Frontal cortex (tissue), 4 donors: ENCODE measurements around the gene SEMA3B. TPM values are rescaled to one million over a fixed set of nuclear protein-coding genes. Genes with fewer than 3 reads are reported as not detected.
"Not testable (repeated sequence)": the region's sequence is repeated elsewhere in the genome, so short reads cannot be mapped to it uniquely, and the experiment has no call there.

ENCODE experiments used
- DNase-seq, 2 donors: peaks; one replicate each; pipeline ENCODE4 v3.0.0; 2012; ENCODE audit warnings: low spot score in 2 of 2
- FAIRE-seq: peaks from 2 replicates; lab custom pipeline; 2012; peaks lifted over from hg19 to GRCh38; lab: Jason Lieb, UNC
- total RNA-seq: library from RNA; depleted of rRNA; stranded (reverse); fragments of >200 nt; gene quantifications from one replicate; pipeline ENCODE4 v1.2.3, GENCODE V29; 2014
- donor health status: control.
- donor health status: control.
- donor health status: control.

SEMA3B gene
- total RNA-seq, 1 donor from 2014 or later, result 2.4 TPM

DNA sequence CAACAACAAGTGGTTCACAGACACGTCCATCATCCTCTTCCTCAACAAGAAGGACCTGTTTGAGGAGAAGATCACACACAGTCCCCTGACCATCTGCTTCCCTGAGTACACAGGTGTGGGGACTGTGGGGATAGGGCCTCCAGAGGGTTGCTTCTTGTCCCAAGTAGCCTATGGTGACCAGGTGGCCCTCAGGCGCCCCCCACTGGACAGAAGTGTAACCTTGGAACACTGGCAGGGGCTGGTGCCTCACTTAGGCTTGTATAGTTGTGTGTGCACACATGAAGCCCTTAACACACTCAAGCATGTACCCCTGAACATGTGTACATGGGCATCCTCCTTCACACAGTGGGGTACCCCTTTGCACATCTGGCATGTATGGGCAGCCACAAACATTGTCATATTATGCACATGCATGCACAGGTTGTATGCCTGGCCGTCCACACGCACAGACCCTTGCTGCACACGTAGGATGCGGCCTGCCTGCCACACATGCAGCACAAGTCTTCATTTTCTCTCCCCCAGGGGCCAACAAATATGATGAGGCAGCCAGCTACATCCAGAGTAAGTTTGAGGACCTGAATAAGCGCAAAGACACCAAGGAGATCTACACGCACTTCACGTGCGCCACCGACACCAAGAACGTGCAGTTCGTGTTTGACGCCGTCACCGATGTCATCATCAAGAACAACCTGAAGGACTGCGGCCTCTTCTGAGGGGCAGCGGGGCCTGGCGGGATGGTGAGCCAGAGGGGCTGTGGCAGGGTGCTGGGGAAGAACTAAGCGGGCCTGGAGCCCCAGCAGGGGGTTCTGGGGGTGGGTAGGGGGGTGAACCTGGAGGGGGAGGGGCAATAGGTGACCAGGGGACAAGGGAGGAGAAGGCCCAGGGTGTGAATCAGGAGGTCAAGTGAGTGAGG is 11.7 kb upstream of the SEMA3B start:
- FAIRE-seq, result no peak
- DNase-seq, result no peak

DNA sequence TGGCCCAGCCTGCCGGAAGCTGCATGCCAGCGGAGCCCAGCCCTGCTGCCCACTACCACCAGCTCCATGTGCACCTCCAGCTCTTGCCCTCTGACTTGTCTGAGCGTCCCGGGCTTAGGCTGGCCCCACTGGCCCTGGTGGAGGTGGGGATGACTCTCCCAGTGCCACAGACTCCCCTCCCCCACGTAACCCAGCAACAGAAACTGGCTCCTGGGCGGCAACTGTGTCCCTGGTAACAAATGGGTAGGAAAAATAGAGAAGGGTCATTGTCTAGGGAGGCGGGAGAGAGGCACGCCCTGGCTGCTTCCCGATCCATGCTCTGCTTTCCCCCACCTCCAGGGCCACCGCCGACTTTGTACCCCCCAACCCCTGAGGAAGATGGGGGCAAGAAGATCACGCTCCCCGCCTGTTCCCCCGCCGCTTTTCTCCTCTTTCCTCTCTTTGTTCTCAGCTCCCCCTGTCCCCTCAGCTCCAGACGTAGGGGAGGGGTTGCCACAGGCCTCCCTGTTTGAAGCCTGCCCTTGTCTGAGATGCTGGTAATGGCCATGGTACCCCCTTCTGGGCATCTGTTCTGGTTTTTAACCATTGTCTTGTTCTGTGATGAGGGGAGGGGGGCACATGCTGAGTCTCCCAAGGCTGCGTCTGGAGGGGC is 10.8 kb upstream of the SEMA3B start:
- DNase-seq, result no peak
- FAIRE-seq, result no peak

DNA sequence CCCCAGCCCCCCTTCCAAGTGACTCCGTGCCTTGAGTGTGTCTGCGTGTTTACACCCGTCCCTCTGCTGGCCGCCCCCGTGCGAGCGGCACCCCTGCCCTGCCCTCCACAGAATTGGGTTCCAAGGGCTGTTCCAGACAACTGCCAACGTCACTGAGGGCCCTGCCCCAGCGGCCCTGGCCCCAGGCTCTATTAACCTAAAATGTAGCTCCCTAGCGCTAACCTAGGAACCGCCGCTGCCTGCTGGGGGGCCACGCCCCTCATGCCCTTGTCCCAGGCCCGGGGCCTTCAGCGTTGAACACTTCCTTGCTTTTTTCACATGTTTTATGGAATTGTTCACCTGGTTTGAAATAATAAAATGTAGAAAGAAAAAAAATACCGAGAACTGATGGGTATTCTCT is 10.0 kb upstream of the SEMA3B start:
- no peak for DNase-seq
- no peak for FAIRE-seq

DNA sequence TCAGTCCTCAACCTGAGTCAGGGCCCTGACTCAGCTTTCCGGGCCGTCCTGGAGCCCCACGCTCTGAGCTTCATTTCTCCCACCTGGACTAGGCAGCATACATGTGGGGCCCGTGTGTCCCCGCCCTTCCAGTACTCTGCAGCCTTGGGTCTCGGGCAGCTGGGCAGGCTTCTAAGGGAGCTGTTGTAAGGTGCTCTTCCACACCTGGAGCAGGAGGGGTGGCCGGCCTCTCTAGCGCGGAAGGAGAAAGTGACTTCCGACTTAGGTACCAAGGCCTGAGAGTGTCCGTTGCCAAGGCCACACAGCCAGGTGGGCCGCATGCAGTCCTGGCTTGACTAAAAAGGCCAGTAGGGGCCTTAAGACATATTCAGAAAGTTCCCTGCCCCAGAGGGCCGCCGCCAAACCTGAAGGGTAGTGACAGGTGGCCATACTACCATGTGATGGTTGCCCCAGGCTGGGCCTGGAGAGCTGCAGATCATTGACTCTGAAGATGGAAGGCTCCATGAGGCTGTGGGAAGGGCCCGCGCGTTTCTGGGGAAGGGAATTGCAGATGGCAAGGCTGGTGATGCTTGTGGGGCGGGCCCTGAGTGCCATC is 9.4 kb upstream of the SEMA3B start:
- no peak for DNase-seq
- no peak for FAIRE-seq

DNA sequence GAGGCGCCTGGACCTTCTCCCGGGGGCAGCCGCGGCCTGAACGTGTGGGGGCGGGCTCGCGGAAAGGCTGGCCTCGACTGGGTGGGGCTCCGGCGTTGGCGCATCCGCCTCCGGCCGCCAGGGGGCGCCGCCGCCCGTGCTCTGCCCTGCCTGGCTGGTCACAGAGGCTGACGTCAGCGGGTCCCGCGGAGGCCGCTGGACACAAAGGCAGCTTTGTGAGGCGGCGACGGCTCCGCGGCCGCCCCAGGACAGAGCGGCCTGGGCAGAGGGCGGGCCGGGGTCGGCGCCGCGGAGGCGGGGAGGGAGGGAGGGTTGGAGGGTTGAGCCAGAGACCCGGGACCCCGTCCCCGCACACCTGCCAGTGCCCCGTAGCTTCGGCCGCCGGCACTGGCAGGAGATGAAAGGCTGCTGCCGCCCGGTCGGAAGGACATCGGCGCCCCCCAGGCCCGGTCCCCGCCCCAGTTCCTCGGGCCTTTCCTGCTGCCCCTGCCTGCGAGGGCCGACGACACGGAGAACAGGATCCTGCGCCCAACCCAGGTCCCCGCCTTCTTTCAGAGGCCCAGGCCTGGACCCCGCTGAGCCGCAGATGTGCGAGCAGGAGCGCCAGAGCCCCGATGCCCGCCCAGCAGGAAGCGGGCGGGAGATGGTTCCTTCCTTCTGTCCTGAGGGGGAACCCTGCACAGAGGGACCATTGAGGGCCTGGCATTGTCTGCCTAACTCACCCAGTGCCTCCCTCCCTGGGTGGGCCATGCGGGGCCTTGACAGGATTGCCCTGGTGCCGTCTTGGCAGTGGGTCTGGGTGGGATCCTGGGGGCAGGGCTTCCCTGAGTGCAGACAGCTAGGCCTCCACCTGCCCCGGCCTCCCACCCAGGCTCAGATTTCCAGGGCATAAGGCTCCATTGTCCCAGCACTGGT is 8.7 kb upstream of the SEMA3B start:
- DNase-seq, result peak; percentile 97 to 99
- FAIRE-seq, result no peak

DNA sequence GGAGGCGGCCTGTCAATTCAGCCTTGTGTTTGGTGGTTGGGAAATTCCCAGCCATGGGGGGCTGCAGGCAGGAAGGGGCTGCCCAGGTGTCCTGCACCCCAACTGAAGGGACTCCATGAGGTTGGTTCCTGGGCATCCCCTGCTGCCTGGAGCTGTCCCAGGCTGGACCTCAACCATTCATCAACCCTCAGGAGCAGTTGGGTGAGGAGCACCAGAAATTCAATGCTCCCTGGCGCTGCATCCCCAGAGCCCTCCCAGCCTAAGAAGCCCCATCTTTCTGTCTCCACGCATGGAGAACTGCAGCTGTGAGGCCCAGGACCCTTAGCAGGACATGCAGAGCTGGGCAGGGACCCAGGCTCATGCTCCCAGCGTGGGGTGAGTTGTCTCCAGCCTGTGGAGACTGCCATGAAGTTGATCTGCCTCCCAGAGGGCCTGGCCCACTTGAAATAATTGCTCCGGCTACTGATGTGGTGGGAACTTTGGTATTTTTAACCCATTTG is 8.0 kb upstream of the SEMA3B start:
- no peak for FAIRE-seq
- peak in 1 of 2 donors; percentile 41 for DNase-seq

DNA sequence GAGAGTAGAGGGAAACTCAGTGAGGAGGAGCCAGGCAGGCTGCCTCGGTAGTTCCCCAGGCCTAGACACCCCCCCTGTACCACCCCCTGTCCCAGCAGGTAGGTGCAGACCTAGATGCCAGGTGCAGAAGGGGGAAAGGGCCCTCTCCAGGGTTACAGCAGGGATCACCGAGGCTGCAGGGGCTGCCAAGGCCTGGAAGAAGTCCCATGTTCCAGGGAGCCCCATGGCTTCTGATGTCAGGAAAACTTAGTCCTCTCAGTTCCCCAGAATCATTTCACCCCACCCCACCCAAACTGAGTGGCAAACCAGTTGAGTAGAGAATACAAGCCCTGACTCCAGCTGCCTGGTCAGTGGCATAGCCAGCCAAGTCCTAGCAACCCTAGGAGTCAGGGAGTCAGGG is 7.4 kb upstream of the SEMA3B start:
- FAIRE-seq, result no peak
- DNase-seq, result peak in 1 of 2 donors; percentile 36

DNA sequence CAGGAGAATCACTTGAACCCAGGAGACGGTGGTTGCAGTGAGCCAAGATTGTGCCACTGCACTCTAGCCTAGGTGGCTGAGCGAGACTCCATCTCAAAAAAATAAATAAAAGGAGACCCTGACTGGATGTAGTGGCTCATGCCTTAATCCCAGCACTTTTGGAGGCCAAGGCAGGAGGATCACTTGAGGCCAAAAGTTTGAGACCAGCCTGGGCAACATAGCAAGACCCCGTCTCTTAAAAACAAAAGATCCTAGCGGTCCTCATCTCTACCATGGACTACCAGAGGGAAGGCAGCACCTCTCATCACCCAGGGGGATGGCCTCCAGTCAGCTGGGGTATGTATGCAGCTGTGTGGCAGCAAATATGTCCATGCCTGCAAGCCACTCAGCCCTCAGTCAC is 6.7 kb upstream of the SEMA3B start:
- DNase-seq, FAIRE-seq: not testable (repeated sequence)

DNA sequence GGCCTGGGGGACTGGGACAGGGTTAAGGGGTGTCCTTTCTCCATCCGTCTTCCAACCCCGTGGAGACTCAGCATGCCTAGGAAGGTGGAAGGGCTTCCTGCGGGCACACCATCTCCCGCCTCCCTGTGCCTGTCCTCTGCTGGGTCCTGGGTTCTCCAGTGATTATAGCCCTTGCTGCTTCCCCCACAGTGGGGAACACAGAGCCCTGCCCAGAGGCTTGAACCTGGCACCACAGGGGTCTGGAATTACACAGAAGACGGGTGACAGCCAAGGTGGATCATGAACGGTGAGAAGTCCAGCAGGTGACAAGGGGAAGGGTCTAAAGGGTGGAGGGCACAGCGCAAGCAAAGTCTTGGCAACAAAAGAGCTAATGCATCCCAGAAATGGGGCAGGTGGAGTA is 6.2 kb upstream of the SEMA3B start:
- no peak for FAIRE-seq
- no peak for DNase-seq

DNA sequence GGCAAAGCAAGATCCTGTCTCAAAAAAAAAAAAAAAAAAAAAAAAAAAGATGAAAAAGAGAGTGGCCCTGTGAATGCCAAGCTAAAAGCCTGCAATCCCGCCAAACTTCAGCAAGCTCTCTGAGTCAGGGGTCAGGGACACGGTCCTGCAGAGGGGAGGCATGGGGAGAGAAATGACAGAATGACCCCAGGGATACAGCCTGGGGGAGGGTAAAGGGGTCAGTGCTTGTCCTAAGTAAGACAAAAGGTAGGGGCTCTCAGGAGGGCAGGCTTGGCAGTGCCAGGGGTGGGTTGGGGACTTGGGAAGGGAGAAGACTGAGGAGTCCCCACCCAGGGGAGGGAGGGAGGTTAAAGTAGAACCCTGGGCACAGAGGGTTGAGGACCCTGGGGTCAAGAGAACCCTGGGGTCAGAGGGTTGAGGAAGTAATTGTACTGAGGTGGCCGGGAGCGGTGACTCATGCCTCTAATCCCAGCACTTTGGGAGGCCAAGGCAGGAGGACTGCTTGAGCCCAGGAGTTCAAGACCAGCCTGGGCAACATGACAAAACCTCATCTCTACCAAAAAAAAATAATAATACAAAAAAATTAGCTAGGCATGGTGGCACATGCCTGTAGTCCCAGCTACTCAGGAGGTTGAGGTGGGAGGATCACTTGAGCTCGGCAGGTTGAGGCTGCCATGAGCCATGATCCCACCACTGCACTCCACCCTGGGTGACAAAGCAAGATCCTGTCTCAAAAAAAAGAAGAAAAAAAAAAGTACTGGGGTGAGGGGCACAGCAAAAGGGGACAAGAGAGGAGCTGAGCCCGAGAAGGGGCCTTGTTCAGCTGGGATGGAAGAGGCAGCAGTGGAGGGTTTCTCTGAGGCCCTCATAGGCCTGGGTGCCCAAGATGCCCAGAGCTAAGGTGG is 5.2 kb upstream of the SEMA3B start:
- no peak for FAIRE-seq
- DNase-seq, result no peak

DNA sequence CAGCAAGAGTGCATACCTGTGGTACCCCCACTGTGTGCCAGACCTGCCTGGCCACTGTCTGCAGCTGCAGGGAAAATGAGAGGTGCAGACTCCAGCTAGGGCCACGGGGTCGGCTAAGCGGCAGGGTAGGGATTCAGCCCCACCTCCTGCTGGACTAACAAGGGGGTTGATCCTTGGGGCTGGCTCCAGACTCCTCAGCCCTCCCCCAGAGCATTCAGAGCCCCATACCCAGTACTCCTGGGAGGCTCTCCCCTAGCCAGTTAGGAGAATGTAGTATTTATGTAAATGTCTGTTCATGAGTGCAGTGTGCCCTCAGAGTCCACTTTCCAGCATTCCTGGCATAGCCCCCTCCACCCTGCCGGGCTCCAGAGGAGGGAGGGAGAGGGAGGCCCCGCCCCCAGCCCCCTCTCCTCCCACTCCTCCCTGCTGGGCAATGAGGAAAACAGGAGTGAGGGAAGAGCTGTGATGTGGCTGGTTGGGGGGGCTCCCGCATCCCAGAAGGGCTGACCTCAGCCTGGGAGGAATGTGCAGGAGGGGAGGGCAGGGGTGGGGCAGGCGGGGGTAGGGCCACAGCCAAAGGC is 4.5 kb upstream of the SEMA3B start:
- DNase-seq, result peak; percentile 73 to 81
- no peak for FAIRE-seq

DNA sequence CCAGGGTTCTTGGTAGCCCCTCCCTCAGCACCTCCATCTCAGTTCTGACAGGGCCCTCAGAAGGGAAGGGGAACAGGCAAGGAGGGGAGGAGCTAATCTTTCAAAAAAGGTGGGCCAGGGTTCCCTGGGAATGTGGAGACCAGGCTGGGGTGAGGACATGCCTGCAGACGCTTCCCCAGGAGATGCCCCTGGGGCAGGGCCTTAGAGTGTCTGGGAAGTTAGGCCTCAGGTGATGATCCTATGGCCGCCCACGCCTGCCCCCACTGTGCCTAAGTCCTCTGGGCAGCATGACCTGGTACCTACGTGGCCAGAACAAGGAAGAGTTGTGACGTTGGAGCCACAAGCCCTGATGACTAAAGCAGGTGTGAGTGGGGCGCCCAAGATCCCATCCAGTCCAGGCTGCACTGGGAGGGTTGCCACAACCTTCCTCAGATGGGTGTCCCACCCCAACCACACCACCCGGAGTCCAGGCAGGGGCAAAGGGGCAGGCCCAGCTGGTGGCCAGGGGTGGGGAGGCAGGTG is 3.9 kb upstream of the SEMA3B start:
- no peak for DNase-seq

DNA sequence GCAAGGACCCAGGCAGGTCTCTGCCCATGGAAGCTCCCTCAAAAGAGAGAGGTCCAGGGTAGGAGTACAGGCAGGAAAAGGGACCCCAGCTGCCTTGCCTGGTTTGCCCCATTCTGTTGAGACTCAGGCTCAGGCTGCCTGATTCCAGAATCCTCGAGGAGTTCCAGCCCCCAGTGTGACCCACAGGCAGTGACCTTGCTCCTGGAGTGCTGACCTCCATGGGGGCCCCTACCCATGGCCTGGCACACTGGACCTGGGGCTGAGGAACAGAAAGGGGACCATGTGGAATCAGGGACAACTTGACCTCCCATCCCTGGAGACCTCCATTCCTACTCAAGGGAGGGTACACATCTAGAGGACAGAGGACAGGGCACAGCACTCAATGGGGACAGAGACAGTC is 3.4 kb upstream of the SEMA3B start:
- FAIRE-seq (no peak), DNase-seq (no peak)

More for the DNA sequence above, 3.9 kb upstream of the SEMA3B start:
- FAIRE-seq, result no peak

DNA sequence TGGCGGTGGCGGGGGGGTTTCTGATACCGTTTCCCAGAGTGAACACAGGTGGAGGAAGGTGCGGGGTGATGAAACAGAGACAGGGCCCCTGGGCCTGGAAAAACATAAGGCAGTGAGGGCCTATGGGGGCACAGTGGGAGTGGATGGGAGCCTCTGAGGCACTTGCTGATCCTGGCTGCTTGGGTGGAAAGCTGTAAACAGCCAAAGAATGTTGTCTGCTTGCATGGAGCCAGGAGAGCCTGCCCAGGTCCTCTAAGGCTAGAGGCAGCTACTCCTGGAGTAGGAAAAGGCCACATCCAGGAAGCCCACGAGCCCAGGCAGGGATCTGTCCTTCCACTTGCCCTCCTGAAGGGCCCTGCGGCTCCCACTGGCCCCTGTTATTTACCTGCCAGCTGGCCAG is 2.9 kb upstream of the SEMA3B start:
- no peak for FAIRE-seq

DNA sequence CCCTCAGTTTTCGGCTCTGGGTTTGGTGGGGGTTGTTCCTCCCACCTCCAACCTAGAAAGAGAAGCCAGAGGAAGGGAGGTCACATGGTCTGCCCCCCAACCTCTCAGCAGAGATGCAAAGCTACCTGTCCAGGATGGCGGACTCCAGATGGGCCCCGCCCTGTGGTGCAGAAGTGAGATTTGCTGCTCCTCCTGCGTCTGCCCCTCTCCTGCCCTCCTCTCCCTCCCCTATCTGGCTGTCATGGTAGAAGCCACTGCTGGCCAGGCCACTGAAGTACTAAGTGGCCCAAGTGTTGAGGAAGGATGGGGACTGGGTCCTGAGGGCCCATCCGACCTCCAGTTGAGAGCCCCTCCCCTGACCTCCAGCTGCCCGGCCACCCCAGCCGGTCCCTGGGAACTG is 2.1 kb upstream of the SEMA3B start:
- FAIRE-seq (no peak), DNase-seq (no peak)

More for the DNA sequence above, 2.9 kb upstream of the SEMA3B start:
- no peak for DNase-seq

DNA sequence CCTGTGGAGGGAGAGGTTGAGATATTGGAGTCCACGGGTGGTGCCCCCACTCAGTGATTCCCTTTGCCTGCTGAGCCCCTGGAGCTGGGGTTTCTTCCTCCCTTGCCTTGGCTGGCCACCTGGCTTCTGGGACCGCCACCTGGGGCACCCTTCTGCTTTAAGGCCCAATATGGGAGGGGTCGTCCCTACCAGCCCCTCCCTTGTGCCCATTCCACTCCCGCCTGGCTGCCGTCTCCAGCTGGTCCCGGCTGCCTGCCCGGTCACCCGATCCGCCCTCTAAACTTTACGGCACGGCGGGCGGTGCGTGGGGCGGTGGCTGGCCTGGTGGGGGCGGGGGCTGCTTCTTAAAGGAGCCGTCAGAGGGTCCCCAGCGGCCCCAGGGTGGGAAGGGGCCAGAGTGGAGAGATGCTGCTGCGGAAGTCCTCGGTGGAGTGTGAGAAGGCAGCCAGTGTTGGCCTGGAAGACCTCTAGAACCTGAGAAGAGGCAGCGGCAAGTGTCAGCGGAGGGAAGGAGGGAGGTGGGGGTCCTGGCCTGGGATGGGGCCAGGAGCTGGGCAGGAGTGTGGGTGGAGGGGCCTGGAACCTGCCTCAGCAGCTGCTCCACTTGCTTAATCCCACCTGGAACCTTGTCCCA is 1.6 kb upstream of the SEMA3B start:
- FAIRE-seq (no peak), DNase-seq (peak; percentile 65 to 71)

DNA sequence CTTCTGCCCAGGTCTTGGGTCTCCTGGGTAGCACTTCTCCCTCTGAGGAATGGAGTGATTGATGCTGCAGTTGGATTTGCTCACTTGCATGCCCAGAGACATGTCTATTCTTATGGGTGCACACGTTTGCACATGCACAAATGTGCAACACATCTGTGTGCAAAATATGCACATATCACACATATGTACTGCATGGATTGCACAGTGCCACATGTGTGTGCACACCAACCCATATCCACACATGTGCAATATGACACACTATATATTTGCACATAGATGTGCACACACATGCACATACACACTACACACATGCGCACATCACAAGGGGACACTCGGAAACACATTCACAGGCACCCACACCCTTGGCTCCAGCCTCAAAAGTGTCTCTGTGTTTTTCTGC is 671 bp upstream of the SEMA3B start:
- no peak for FAIRE-seq
- no peak for DNase-seq

DNA sequence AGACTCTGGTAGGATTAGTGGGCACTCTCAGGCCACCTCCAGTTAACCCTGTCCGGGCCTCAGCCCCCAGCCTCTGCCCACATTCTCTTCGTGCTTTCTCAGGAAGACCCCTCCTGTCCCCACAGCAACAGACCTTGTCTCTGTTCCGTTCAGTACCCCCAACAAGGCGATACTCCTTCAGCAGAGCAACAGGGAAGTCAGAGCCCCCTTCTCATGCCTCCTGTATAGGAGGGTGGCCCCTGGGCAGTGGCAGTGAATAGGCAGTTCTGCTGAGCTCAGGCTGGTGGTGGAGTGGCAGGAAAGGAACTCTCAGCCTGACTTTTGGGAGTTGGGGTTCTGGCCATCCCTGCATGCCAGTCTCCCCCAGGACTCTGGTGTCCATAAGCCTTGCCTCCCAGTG is 513 bp downstream of the SEMA3B start:
- no peak for FAIRE-seq
- no peak for DNase-seq
